HepG2 (cell line): ENCODE results near the gene ANKS1B. TPM values are rescaled to one million over a fixed set of nuclear protein-coding genes. Genes with fewer than 3 reads are reported as not detected.

ENCODE experiments used
- ATAC-seq: fragments of 200-7000 bp; cut with Tn5 transposase; 3 replicates; pipeline ENCODE4 v1.9.1; 2020; ENCODE audit warnings: mild to moderate bottlenecking, moderate library complexity
- BruUV-seq: library from RNA; stranded (reverse); fragments of 400-500 nt; replicated peaks from 2 replicates; lab custom pipeline; 2021; lab: Mats Ljungman, UMichigan
- CTCF ChIA-PET: fragments of 300-600 bp; formaldehyde crosslinking; extraction: SDS; loops from one replicate; lab custom pipeline; 2021; ENCODE audit warnings: low total read pairs, inconsistent platforms, low intra/inter-chr PET ratio; lab: Yijun Ruan, JAX
- POLR2A ChIA-PET: fragments of 350-600 bp; sonication (Branson Sonifier 250); formaldehyde crosslinking; loops from one replicate; lab custom pipeline; 2020; ENCODE audit warnings: antibody characterized with exemption, inconsistent platforms; lab: Yijun Ruan, JAX
- DNase-seq: peaks from one replicate; pipeline ENCODE4 v3.0.0-alpha.2; 2015; ENCODE audit warnings: low spot score
- FAIRE-seq: peaks from 3 replicates; lab custom pipeline; 2011; peaks lifted over from hg19 to GRCh38; lab: Jason Lieb, UNC
- H2AFZ ChIP-seq: one replicate; pipeline ENCODE4 v1.6.1; 2011; ENCODE audit warnings: low read length, inconsistent platforms
- H3K27ac ChIP-seq: fragments of 300-600 bp; 3 replicates; pipeline ENCODE4 v1.8.0; 2011; ENCODE audit warnings: mixed run types, mild to moderate bottlenecking, mixed read lengths, low read length, inconsistent platforms; ENCODE audit not compliant: insufficient read depth; ENCODE audit errors: extremely low read length
- H3K27me3 ChIP-seq, 2 experiments: fragments of 200-600 bp in 1 of 2; 2 replicates in 1 of 2; 3 replicates in 1 of 2; pipeline versions ENCODE4 v1.6.0 to v1.8.0; 2011; ENCODE audit warnings: low read length in 2 of 2, mild to moderate bottlenecking in 2 of 2, moderate library complexity in 2 of 2, inconsistent platforms in 1 of 2; ENCODE audit not compliant: insufficient read depth in 2 of 2, control insufficient read depth in 1 of 2
- H3K36me3 ChIP-seq, 2 experiments: fragments of 200-600 bp in 1 of 2; replicated peaks in 1 of 2; 2 replicates in 1 of 2; 3 replicates in 1 of 2; pipeline versions ENCODE4 v1.5.1 to v1.8.0; 2011; ENCODE audit warnings: low read length in 2 of 2, inconsistent platforms in 1 of 2; ENCODE audit not compliant: insufficient read depth in 2 of 2, control insufficient read depth in 1 of 2
- H3K4me1 ChIP-seq: 2 replicates; pipeline ENCODE4 v1.5.1; 2012; ENCODE audit warnings: low read length, inconsistent platforms; ENCODE audit not compliant: insufficient read depth
- H3K4me2 ChIP-seq: 2 replicates; pipeline ENCODE4 v1.6.0; 2011; ENCODE audit warnings: low read depth, low read length, inconsistent platforms
- H3K4me3 ChIP-seq, 3 experiments: fragments of 200-600 bp in 1 of 3; sonication (generic), shearing (Covaris generic) in 1 of 3; replicated peaks in 1 of 3; 2 replicates each; pipeline ENCODE4 v1.5.1; 2011 to 2016; ENCODE audit warnings: low read length in 3 of 3, inconsistent platforms in 2 of 3, low read depth in 2 of 3, mild to moderate bottlenecking in 2 of 3, control low read depth in 1 of 3, mixed read lengths in 1 of 3; ENCODE audit not compliant: insufficient read depth in 1 of 3
- H3K79me2 ChIP-seq: one replicate; pipeline ENCODE4 v1.6.1; 2011; ENCODE audit warnings: low read length, inconsistent platforms; ENCODE audit not compliant: insufficient read depth
- H3K9ac ChIP-seq: 2 replicates; pipeline ENCODE4 v1.6.0; 2011; ENCODE audit warnings: mild to moderate bottlenecking, low read depth, low read length, inconsistent platforms; ENCODE audit not compliant: insufficient read depth
- H3K9me3 ChIP-seq: 2 replicates; pipeline ENCODE4 v1.5.1; 2012; ENCODE audit warnings: mild to moderate bottlenecking, low read length
- H4K20me1 ChIP-seq: 2 replicates; pipeline ENCODE4 v1.6.0; 2011; ENCODE audit warnings: inconsistent platforms, mild to moderate bottlenecking, low read length, moderate library complexity; ENCODE audit not compliant: insufficient read depth
- ATF5 ChIP-seq: sonication (generic); formaldehyde crosslinking; IDR thresholded peaks from 2 replicates; pipeline ENCODE4 v1.4.0; 2020; ENCODE audit warnings: mild to moderate bottlenecking, low read depth, missing genetic modification reagents
- EEA1 ChIP-seq: sonication (generic); formaldehyde crosslinking; IDR thresholded peaks from 2 replicates; pipeline ENCODE4 v1.5.1; 2020; ENCODE audit warnings: mild to moderate bottlenecking, missing genetic modification reagents, borderline replicate concordance
- ETV5 ChIP-seq: IDR thresholded peaks from 2 replicates; pipeline ENCODE4 v1.6.1; 2018; ENCODE audit warnings: missing biosample characterization, missing genetic modification reagents, inconsistent platforms, borderline replicate concordance
- MXI1 ChIP-seq: IDR thresholded peaks from 3 replicates; pipeline ENCODE4 v1.6.1; 2012; ENCODE audit warnings: low read depth, low read length, inconsistent platforms, borderline replicate concordance
- NFE2L1 ChIP-seq: sonication (generic); formaldehyde crosslinking; IDR thresholded peaks from 2 replicates; pipeline ENCODE4 v1.4.0; 2020; ENCODE audit warnings: missing genetic modification reagents, mild to moderate bottlenecking, borderline replicate concordance
- NR3C1 ChIP-seq: sonication (generic); formaldehyde crosslinking; IDR thresholded peaks from 2 replicates; pipeline ENCODE4 v1.4.0; 2020; ENCODE audit warnings: missing genetic modification reagents
- SALL1 ChIP-seq: sonication (generic); formaldehyde crosslinking; IDR thresholded peaks from 2 replicates; pipeline ENCODE4 v1.8.0; 2022; ENCODE audit warnings: mild to moderate bottlenecking, missing genetic modification reagents
- SRY ChIP-seq: sonication (generic); formaldehyde crosslinking; IDR thresholded peaks from 2 replicates; pipeline ENCODE4 v1.8.0; 2022; ENCODE audit warnings: mild to moderate bottlenecking, missing genetic modification reagents
- TCF12 ChIP-seq, 2 experiments: fragments of 450-650 bp in 1 of 2; sonication (generic) in 1 of 2; formaldehyde crosslinking in 1 of 2; IDR thresholded peaks; 2 replicates each; pipeline versions ENCODE4 v1.6.1 to v1.8.0; 2017 to 2022; ENCODE audit warnings: antibody characterized with exemption in 1 of 2, mild to moderate bottlenecking in 1 of 2, missing genetic modification reagents in 1 of 2, moderate library complexity in 1 of 2
- THAP8 ChIP-seq: sonication (generic); formaldehyde crosslinking; IDR thresholded peaks from 2 replicates; pipeline ENCODE4 v1.5.1; 2020; ENCODE audit warnings: missing genetic modification reagents, mild to moderate bottlenecking, borderline replicate concordance
- ZNF326 ChIP-seq: sonication (generic); formaldehyde crosslinking; IDR thresholded peaks from 2 replicates; pipeline ENCODE4 v1.4.0; 2020; ENCODE audit warnings: missing genetic modification reagents, borderline replicate concordance
- ZNF589 ChIP-seq: sonication (generic); formaldehyde crosslinking; conservative IDR thresholded peaks from 2 replicates; pipeline ENCODE4 v1.8.0; 2022; ENCODE audit warnings: mild to moderate bottlenecking, moderate library complexity, missing genetic modification reagents
- ZNF784 ChIP-seq: sonication (generic); formaldehyde crosslinking; IDR thresholded peaks from 2 replicates; pipeline ENCODE4 v1.5.1; 2020; ENCODE audit warnings: missing genetic modification reagents, mild to moderate bottlenecking, borderline replicate concordance
- in situ Hi-C: cut with HindIII; loops from 2 replicates; pipeline ENCODE4 v1.10.0; 2017; ENCODE audit warnings: low pct_unique_long_range_greater_than_20kb; ENCODE audit not compliant: extremely low pct_ligation_motif_present
- intact Hi-C: fragments of 100-400 bp; cut with micrococcal nuclease; formaldehyde crosslinking; loops from one replicate; pipeline ENCODE4 v1.10.0; 2022; ENCODE audit not compliant: unreplicated experiment
- polyA plus RNA-seq, 8 experiments: library from polyadenylated mRNA; depleted of rRNA in 3 of 8; stranded (reverse) in 7 of 8; unstranded in 1 of 8; fragments of >200 nt; fragmentation: Illumina TruSeq in 4 of 8; extraction: Trizol in 4 of 8; gene quantifications; 2 replicates each; pipeline versions ENCODE4 v1.2.1 to v1.2.3, GENCODE V29; 2011 to 2016; ENCODE audit warnings: low read depth in 4 of 8, missing spikeins in 1 of 8, mixed read lengths in 1 of 8; ENCODE audit not compliant: insufficient read depth in 1 of 8
- total RNA-seq, 5 experiments: library from RNA; depleted of rRNA; stranded (reverse); fragments of >200 nt; fragmentation: Illumina TruSeq; extraction: Trizol; gene quantifications; 2 replicates each; pipeline ENCODE4 v1.2.3, GENCODE V29; 2016; ENCODE audit warnings: low read depth in 1 of 5
- TF ChIP-seq, protein P1 (sequence below): sonication (generic); formaldehyde crosslinking; conservative IDR thresholded peaks from 2 replicates; pipeline ENCODE4 v1.4.0; 2020; ENCODE audit warnings: mild to moderate bottlenecking, missing genetic modification reagents, moderate library complexity
- TF ChIP-seq, protein P2 (sequence below): sonication (generic); formaldehyde crosslinking; IDR thresholded peaks from 2 replicates; pipeline ENCODE4 v1.4.0; 2020; ENCODE audit warnings: missing genetic modification reagents

Gene ANKS1B
- total and polyA plus RNA-seq, 2 of the 13 experiments (the other 11 are each of a cell fraction or from before 2014, with no cell fraction given): 0.15 TPM; not detected in 1

DNA sequence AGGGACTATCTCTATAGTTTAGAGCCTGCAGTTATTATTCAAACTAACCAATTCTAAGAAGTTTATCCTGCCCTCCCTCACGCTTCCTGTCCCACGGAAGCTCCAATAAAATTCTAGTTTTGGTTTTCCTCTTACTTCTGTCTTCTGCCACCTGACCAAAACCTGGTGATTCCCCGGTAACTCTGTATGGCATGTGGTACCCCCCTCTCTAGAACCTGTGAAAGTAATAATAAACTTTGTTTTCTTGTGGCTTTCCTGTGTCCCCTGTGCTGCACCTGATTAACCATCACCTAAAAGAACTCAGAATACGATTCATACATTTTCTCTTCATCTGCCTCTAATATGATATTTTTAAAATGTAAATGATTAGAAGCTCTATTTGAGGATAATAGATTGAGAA, 959.9 kb downstream of the ANKS1B start (continued):
- TF ChIP-seq NR3C1 (CRISPR knock-in tag): no peak
- TF ChIP-seq ZNF326 (CRISPR knock-in tag): no peak

DNA sequence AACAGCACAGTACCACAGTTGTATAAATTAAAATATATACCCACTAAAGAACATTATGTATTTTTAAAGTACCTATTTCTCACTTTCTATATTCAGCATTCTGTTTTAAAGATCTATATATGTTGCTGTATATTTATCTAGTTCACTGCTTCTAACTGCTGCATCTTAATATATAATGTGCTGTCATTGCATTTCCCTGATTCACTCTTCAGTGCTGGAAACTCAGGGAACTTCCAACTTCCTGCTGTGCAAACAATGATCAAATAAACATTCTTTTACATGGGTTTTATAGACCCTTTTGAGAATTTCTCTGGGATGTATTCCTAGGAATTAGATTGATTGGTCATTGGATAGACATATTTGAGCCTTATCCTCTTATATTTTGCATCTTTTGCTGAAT, 960.5 kb downstream of the ANKS1B start:
- Histone ChIP-seq H3K4me1 (no peaks in the 10 kb centered on the region), H3K4me3 (no peak overlapping the region), H3K9me3 (no peaks in the 10 kb centered on the region), H3K36me3 (no peaks in the 10 kb centered on the region), H2AFZ (no peak overlapping the region), H3K27ac (no peak overlapping the region), H3K27me3 (no peaks in the 10 kb centered on the region), H3K9ac (no peak overlapping the region), H4K20me1 (no peaks in the 10 kb centered on the region), H3K4me2 (no peak overlapping the region), H3K79me2 (no peaks in the 10 kb centered on the region)
- POLR2A ChIA-PET: no interaction called here
- BruUV-seq: no TSS peak
- DNase-seq (no peak), FAIRE-seq (no peak), ATAC-seq (no peak)
- CTCF ChIA-PET: no interaction called here
- in situ Hi-C loops: no loop called here
- TF ChIP-seq ZNF589 (CRISPR knock-in tag) (no peak), SRY (CRISPR knock-in tag) (no peak), ETV5 (CRISPR knock-in tag) (no peak), ZNF784 (CRISPR knock-in tag) (no peak), MXI1 (no peak), THAP8 (CRISPR knock-in tag) (no peak), TCF12 (IDR thresholded peaks at IDR 0.05) (no peak), TCF12 (CRISPR knock-in tag; IDR thresholded peaks at IDR 0.05) (no peak), NFE2L1 (CRISPR knock-in tag) (no peak), SALL1 (CRISPR knock-in tag) (no peak), EEA1 (CRISPR knock-in tag) (no peak), ATF5 (CRISPR knock-in tag) (no peak)
- TF ChIP-seq, protein P1, sequence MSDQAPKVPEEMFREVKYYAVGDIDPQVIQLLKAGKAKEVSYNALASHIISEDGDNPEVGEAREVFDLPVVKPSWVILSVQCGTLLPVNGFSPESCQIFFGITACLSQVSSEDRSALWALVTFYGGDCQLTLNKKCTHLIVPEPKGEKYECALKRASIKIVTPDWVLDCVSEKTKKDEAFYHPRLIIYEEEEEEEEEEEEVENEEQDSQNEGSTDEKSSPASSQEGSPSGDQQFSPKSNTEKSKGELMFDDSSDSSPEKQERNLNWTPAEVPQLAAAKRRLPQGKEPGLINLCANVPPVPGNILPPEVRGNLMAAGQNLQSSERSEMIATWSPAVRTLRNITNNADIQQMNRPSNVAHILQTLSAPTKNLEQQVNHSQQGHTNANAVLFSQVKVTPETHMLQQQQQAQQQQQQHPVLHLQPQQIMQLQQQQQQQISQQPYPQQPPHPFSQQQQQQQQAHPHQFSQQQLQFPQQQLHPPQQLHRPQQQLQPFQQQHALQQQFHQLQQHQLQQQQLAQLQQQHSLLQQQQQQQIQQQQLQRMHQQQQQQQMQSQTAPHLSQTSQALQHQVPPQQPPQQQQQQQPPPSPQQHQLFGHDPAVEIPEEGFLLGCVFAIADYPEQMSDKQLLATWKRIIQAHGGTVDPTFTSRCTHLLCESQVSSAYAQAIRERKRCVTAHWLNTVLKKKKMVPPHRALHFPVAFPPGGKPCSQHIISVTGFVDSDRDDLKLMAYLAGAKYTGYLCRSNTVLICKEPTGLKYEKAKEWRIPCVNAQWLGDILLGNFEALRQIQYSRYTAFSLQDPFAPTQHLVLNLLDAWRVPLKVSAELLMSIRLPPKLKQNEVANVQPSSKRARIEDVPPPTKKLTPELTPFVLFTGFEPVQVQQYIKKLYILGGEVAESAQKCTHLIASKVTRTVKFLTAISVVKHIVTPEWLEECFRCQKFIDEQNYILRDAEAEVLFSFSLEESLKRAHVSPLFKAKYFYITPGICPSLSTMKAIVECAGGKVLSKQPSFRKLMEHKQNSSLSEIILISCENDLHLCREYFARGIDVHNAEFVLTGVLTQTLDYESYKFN: no peak
- TF ChIP-seq, protein P2, sequence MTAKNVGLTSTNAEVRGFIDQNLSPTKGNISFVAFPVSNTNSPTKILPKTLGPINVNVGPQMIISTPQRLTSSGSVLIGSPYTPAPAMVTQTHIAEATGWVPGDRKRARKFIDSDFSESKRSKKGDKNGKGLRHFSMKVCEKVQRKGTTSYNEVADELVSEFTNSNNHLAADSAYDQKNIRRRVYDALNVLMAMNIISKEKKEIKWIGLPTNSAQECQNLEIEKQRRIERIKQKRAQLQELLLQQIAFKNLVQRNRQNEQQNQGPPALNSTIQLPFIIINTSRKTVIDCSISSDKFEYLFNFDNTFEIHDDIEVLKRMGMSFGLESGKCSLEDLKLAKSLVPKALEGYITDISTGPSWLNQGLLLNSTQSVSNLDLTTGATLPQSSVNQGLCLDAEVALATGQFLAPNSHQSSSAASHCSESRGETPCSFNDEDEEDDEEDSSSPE (CRISPR knock-in tag): no peak
- intact Hi-C loops: no loop called here
